H1 (cell line): Measurements from ENCODE around the gene TNS1.

Experiments
- CREB1 ChIP-seq: IDR thresholded peaks from 2 replicates; pipeline ENCODE4 v1.6.1; 2012; ENCODE audit warnings: inconsistent platforms
- EP300 ChIP-seq, 2 experiments: IDR thresholded peaks; 1 replicate in 1 of 2; 2 replicates in 1 of 2; pipeline ENCODE4 v1.6.1; 2011 to 2012; ENCODE audit warnings: low read depth in 2 of 2, low read length in 2 of 2, mild to moderate bottlenecking in 2 of 2, borderline replicate concordance in 1 of 2, inconsistent platforms in 1 of 2, moderate library complexity in 1 of 2
- EZH2 ChIP-seq: fragments of 200-600 bp; sonication (generic); IDR thresholded peaks from 2 replicates; pipeline ENCODE4 v1.7.1; 2012; ENCODE audit warnings: low read depth, mild to moderate bottlenecking, moderate library complexity, low read length, inconsistent platforms; ENCODE audit not compliant: severe bottlenecking
- GABPA ChIP-seq: IDR thresholded peaks from 2 replicates; pipeline ENCODE4 v1.6.1; 2011; ENCODE audit warnings: mild to moderate bottlenecking, low read length, moderate library complexity, borderline replicate concordance; ENCODE audit not compliant: insufficient read depth
- SRF ChIP-seq: IDR thresholded peaks from 2 replicates; pipeline ENCODE4 v1.6.1; 2011; ENCODE audit warnings: mild to moderate bottlenecking, low read depth, low read length, moderate library complexity
- TEAD4 ChIP-seq: IDR thresholded peaks from 2 replicates; pipeline ENCODE4 v1.6.1; 2012; ENCODE audit warnings: low read depth, low read length, inconsistent platforms, mixed read lengths
- ZNF274 ChIP-seq: IDR thresholded peaks from 2 replicates; pipeline ENCODE4 v1.7.0; 2012; ENCODE audit warnings: low read length, borderline replicate concordance; ENCODE audit errors: extremely low read depth
- TF ChIP-seq, protein P1 (sequence below): IDR thresholded peaks from 2 replicates; pipeline ENCODE4 v1.6.1; 2012; ENCODE audit warnings: inconsistent platforms
- TF ChIP-seq, protein P2 (sequence below), 3 experiments: IDR thresholded peaks; 1 replicate in 2 of 3; 2 replicates in 1 of 3; pipeline versions ENCODE4 v1.5.1 to v1.6.1; 2011; ENCODE audit warnings: low read length in 3 of 3, mild to moderate bottlenecking in 3 of 3, inconsistent platforms in 2 of 3, low read depth in 1 of 3, moderate library complexity in 1 of 3; ENCODE audit not compliant: insufficient read depth in 1 of 3; ENCODE audit errors: control extremely low read depth in 1 of 3
- TF ChIP-seq, protein P3 (sequence below): IDR thresholded peaks from 2 replicates; pipeline ENCODE4 v1.6.1; 2012; ENCODE audit warnings: inconsistent platforms

DNA sequence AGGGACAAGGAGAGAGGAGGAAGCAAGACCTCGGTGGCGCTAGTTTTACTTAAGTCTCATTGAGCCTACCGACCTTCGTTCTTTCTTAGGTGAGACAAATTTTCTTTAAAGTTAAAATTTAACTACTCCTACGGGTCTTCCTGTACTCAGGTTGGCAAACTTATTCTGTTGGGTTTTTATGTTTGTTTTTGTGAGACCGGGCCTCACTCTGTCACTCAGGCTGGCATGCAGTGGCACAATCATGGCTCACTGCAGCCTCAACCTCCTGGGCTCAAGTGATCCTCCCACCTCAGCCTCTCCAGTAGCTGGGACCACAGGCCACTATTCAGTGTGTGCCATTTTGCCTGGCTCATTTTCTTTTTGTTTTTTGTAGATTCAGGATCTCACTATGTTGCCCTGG, 189.0 kb downstream of the TNS1 start:
- TF ChIP-seq TEAD4 = no peak
- TF ChIP-seq CREB1 = no peak
- TF ChIP-seq, protein P1, sequence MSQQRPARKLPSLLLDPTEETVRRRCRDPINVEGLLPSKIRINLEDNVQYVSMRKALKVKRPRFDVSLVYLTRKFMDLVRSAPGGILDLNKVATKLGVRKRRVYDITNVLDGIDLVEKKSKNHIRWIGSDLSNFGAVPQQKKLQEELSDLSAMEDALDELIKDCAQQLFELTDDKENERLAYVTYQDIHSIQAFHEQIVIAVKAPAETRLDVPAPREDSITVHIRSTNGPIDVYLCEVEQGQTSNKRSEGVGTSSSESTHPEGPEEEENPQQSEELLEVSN = no peak
- TF ChIP-seq, protein P2, sequence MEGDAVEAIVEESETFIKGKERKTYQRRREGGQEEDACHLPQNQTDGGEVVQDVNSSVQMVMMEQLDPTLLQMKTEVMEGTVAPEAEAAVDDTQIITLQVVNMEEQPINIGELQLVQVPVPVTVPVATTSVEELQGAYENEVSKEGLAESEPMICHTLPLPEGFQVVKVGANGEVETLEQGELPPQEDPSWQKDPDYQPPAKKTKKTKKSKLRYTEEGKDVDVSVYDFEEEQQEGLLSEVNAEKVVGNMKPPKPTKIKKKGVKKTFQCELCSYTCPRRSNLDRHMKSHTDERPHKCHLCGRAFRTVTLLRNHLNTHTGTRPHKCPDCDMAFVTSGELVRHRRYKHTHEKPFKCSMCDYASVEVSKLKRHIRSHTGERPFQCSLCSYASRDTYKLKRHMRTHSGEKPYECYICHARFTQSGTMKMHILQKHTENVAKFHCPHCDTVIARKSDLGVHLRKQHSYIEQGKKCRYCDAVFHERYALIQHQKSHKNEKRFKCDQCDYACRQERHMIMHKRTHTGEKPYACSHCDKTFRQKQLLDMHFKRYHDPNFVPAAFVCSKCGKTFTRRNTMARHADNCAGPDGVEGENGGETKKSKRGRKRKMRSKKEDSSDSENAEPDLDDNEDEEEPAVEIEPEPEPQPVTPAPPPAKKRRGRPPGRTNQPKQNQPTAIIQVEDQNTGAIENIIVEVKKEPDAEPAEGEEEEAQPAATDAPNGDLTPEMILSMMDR (IDR thresholded peaks at IDR 0.05; ENCODE audit: control extremely low read depth in 1 of 3, insufficient read depth in 1 of 3, low read depth in 1 of 3, low read length in 3 of 3) = no peak
- no peak for TF ChIP-seq GABPA
- no peak for TF ChIP-seq SRF
- no peak for TF ChIP-seq EP300 (IDR thresholded peaks at IDR 0.05; ENCODE audit: borderline replicate concordance in 1 of 2, low read depth in 2 of 2, low read length in 2 of 2)
- TF ChIP-seq, protein P3, sequence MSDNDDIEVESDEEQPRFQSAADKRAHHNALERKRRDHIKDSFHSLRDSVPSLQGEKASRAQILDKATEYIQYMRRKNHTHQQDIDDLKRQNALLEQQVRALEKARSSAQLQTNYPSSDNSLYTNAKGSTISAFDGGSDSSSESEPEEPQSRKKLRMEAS = no peak
- TF ChIP-seq EZH2 = no peak
- no peak for TF ChIP-seq ZNF274
